Osteocyte (in vitro differentiated cells): ENCODE measurements around the gene PRAMEF13. TPM values are rescaled to one million over a fixed set of nuclear protein-coding genes. Genes with fewer than 3 reads are reported as not detected.
"Not testable (repeated sequence)": the region's sequence is repeated elsewhere in the genome, so short reads cannot be mapped to it uniquely, and the experiment has no call there.

Source experiments
- DNase-seq: peaks from one replicate; pipeline ENCODE4 v3.0.0; 2021; ENCODE audit warnings: mixed read lengths; ENCODE audit not compliant: unreplicated experiment; ENCODE audit errors: extremely low spot score
- H3K27ac Mint-ChIP-seq: one replicate; pipeline ENCODE4 v1.8.0; 2021; ENCODE audit warnings: mild to moderate bottlenecking, mixed read lengths; ENCODE audit not compliant: unreplicated experiment
- H3K27me3 Mint-ChIP-seq: one replicate; pipeline ENCODE4 v1.8.0; 2021; ENCODE audit warnings: mixed read lengths; ENCODE audit not compliant: unreplicated experiment
- H3K36me3 Mint-ChIP-seq: one replicate; pipeline ENCODE4 v1.8.0; 2021; ENCODE audit warnings: mixed read lengths; ENCODE audit not compliant: unreplicated experiment
- H3K4me1 Mint-ChIP-seq: one replicate; pipeline ENCODE4 v1.8.0; 2021; ENCODE audit warnings: mixed read lengths; ENCODE audit not compliant: unreplicated experiment
- H3K4me3 Mint-ChIP-seq: one replicate; pipeline ENCODE4 v1.8.0; 2021; ENCODE audit warnings: mild to moderate bottlenecking, moderate library complexity, mixed read lengths; ENCODE audit not compliant: unreplicated experiment
- H3K9me3 Mint-ChIP-seq: one replicate; pipeline ENCODE4 v1.8.0; 2021; ENCODE audit warnings: mixed read lengths; ENCODE audit not compliant: unreplicated experiment
- CTCF ChIP-seq: fragments of 200-600 bp; sonication (generic); IDR thresholded peaks from 2 replicates; pipeline ENCODE4 v1.5.0; 2021; ENCODE audit warnings: antibody characterized with exemption, mild to moderate bottlenecking, moderate library complexity
- total RNA-seq: library from RNA; stranded (reverse); gene quantifications from 2 replicates; pipeline ENCODE4 v1.2.1, GENCODE V29; 2021

PRAMEF13 gene
- total RNA-seq, 1 donor from 2014 or later, result not detected

DNA sequence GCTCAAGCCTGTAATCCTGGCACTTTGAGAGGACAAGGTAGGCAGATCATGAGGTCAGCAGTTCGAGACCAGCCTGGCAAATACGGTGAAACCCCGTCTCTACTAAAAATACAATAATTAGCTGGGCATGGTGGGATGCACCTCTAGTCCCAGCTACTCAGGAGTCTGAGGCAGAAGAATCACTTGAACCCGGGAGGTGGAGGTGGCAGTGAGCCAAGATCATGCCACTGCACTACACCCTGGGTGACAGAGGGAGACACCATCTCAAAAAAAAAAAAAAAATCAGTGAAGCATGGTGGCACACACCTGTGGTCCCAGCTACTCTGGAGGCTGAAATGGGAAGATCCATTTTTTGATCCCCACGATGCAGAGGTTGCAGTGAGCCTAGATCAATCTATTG, 28.9 kb upstream of the PRAMEF13 start:
- peaks cover 41% of the 10 kb centered on the region for H3K9me3 Mint-ChIP-seq
- H3K4me3 Mint-ChIP-seq, H3K27me3 Mint-ChIP-seq, H3K36me3 Mint-ChIP-seq, H3K4me1 Mint-ChIP-seq, H3K27ac Mint-ChIP-seq: not testable (repeated sequence)
- peak; percentile 46 for DNase-seq

GRCh38 chr1:13228343-13228781, 27.2 kb upstream of the PRAMEF13 start:
- Mint-ChIP-seq H3K4me3 (no peak overlapping the region), H3K27me3 (no peaks in the 10 kb centered on the region), H3K9me3 (peaks cover 32% of the 10 kb centered on the region), H3K36me3 (peaks cover 2% of the 10 kb centered on the region), H3K4me1 (no peaks in the 10 kb centered on the region), H3K27ac (no peak overlapping the region)
- no peak for TF ChIP-seq CTCF
- peak; percentile 76 for DNase-seq

- not testable (repeated sequence) for H3K27ac Mint-ChIP-seq, H3K36me3 Mint-ChIP-seq, H3K4me3 Mint-ChIP-seq, H3K4me1 Mint-ChIP-seq, H3K27me3 Mint-ChIP-seq
- peaks cover 32% of the 10 kb centered on the region for H3K9me3 Mint-ChIP-seq
- peak; percentile 65 for DNase-seq
These were observed 26.3 kb upstream of the PRAMEF13 start for GRCh38 chr1:13227271-13228055.

DNA sequence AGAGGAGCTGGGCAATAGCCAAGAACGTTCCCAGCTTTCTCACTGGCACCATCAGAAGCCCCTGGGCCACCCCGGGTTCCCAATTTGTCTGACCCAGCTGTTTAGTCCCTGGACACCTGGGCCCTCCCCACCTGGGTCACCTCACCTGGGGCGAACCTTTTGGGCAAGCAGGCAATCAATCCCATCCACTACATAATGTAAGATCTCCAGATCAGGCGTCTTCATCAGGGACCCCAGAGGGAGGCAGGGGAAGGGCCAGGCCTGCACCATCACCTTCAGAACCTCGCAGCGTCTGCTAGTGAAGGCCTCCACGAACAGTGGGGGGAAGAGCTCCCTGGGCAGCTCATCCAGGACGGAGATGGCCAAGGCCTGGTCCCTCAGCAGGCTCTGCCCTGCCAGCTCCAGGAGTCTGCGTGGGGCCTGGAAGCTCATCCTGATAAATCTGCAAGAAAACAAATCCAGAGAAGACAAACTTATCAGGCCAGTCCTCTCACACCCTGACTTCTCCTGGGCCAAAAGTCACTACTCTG, 24.5 kb upstream of the PRAMEF13 start, which contains the start of gene PRAMEF18:
TSS of gene PRAMEF18 (minus strand) at position 480 of the 530 bp plus-strand sequence. CDS start at position 432, 48 bp downstream.
- H3K9me3 Mint-ChIP-seq, result peaks cover 23% of the 10 kb centered on the region
- not testable (repeated sequence) for H3K4me3 Mint-ChIP-seq, H3K27me3 Mint-ChIP-seq, H3K36me3 Mint-ChIP-seq, H3K27ac Mint-ChIP-seq, H3K4me1 Mint-ChIP-seq
- peak; percentile 83 for DNase-seq

DNA sequence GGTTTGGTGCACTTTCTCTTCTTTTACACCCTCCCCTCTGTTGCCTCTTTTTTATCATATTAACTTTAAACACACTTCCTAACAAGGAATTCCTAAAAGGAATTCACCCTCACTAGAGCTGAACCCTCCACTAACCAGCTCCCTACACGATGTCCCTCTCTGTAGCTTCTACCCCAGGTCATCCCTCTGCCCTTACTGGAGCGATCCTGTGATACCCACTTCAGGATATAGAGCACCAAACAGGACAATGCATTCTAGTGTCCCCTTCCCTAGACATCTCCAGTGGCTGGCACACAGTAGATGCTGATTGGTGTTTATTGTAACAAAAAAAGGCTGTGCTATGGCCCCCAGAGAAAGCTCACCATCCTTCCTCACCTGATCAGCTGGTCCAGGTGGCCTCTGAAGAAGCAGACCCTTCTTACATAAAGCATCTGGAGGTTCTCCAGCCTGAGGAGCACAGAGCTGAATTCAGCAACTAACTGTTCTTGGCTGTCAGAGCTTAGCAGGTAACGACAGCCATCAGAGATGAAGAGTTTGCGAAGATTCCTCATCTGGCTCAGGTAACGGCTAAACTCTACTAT, 23.4 kb upstream of the PRAMEF13 start:
- Mint-ChIP-seq H3K27ac (no peak overlapping the region), H3K9me3 (peaks cover 21% of the 10 kb centered on the region), H3K27me3 (no peaks in the 10 kb centered on the region), H3K4me3 (no peak overlapping the region), H3K36me3 (peaks cover 2% of the 10 kb centered on the region), H3K4me1 (no peaks in the 10 kb centered on the region)
- TF ChIP-seq CTCF, result no peak
- DNase-seq, result peak; percentile 75

- not testable (repeated sequence) for H3K27ac Mint-ChIP-seq, H3K4me3 Mint-ChIP-seq, DNase-seq, H3K36me3 Mint-ChIP-seq, H3K27me3 Mint-ChIP-seq, H3K4me1 Mint-ChIP-seq
- peaks cover 12% of the 10 kb centered on the region for H3K9me3 Mint-ChIP-seq
These were observed 21.6 kb upstream of the PRAMEF13 start for GRCh38 chr1:13222788-13223187.

DNA sequence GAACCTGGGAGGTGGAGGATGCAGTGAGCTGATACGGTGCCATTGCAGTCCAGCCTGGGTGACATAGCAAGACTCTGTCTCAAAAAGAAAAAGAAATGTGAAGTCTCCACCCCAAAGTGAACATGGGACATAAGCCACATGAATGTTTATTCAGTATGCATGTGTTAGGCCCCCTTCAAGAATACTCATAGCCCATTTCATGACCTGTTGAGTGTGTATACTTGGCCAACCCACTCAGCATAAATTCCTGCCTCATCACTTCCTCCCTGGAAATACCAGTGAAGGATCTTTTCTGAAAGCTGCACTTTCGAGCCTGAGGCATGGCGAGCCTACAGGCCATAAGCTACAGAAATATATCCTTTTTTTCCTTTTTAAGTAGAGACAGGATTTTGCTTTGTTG, 18.0 kb upstream of the PRAMEF13 start:
- H3K4me1 Mint-ChIP-seq, H3K4me3 Mint-ChIP-seq: not testable (repeated sequence)

GRCh38 chr1:13216619-13217018, 15.4 kb upstream of the PRAMEF13 start:
- not testable (repeated sequence) for H3K27ac Mint-ChIP-seq, DNase-seq, H3K27me3 Mint-ChIP-seq, H3K9me3 Mint-ChIP-seq, H3K4me3 Mint-ChIP-seq, H3K36me3 Mint-ChIP-seq, H3K4me1 Mint-ChIP-seq

More for the DNA sequence above, 18.0 kb upstream of the PRAMEF13 start:
- H3K36me3 Mint-ChIP-seq, H3K27ac Mint-ChIP-seq, H3K9me3 Mint-ChIP-seq, H3K27me3 Mint-ChIP-seq, DNase-seq: not testable (repeated sequence)

- H3K36me3 Mint-ChIP-seq, H3K9me3 Mint-ChIP-seq, DNase-seq, H3K4me1 Mint-ChIP-seq, H3K4me3 Mint-ChIP-seq, H3K27ac Mint-ChIP-seq, H3K27me3 Mint-ChIP-seq: not testable (repeated sequence)
These were observed 7.5 kb upstream of the PRAMEF13 start for GRCh38 chr1:13208712-13209111.

GRCh38 chr1:13171548-13171947, 29.7 kb downstream of the PRAMEF13 start, which contains the start of gene PRAMEF9:
Gene PRAMEF9 (plus strand): TSS chr1:13171848. CDS start chr1:13175281, 3,433 bp downstream.
- not testable (repeated sequence) for H3K27me3 Mint-ChIP-seq, H3K4me1 Mint-ChIP-seq

More at GRCh38 chr1:13171548-13171947, 29.7 kb downstream of the PRAMEF13 start, which contains the start of gene PRAMEF9:
- not testable (repeated sequence) for H3K36me3 Mint-ChIP-seq, H3K27ac Mint-ChIP-seq, DNase-seq, H3K4me3 Mint-ChIP-seq, H3K9me3 Mint-ChIP-seq
